ENCODE measurements around the gene B3GAT1.

B3GAT1 gene

GRCh38 chr11:134339756-134340155 lies 72.3 kb downstream of the B3GAT1 start:
- Histone ChIP-seq H3K36me3 (ENCODE audit: control insufficient read depth in 4 of 4, insufficient read depth in 4 of 4, low read length in 3 of 4) (no peaks in the 10 kb centered on the region), H3K27ac (ENCODE audit: insufficient read depth in 1 of 2, low read depth in 1 of 2, low read length in 2 of 2, poor library complexity in 1 of 2, severe bottlenecking in 2 of 2) (no peak overlapping the region), H3K4me1 (ENCODE audit: control extremely low read depth in 1 of 4, control insufficient read depth in 4 of 4, insufficient read depth in 4 of 4, low read length in 3 of 4) (no peaks in the 10 kb centered on the region), H3K9me3 (ENCODE audit: control extremely low read depth in 1 of 5, control insufficient read depth in 4 of 5, insufficient read depth in 2 of 5, low read depth in 1 of 5, low read length in 4 of 5) (no peaks in the 10 kb centered on the region), H3K27me3 (replicated peaks in 2 of 5; ENCODE audit: control insufficient read depth in 4 of 5, insufficient read depth in 5 of 5, low read length in 4 of 5) (peaks cover 0 to 6% (median 0%) of the 10 kb centered on the region in 5 experiments), H3K4me3 (ENCODE audit: control insufficient read depth in 1 of 7, extremely low read depth in 1 of 7, insufficient read depth in 4 of 7, low read depth in 2 of 7, low read length in 6 of 7) (no peak overlapping the region)
- WGBS (ENCODE audit: insufficient coverage): 100% methylated on average over 3 of the region's 4 CpGs
- no peak for DNase-seq
- POLR2A ChIA-PET: no interaction called here
- CTCF ChIA-PET: no interaction called here

GRCh38 chr11:134338654-134339053 lies 73.4 kb downstream of the B3GAT1 start:
- Histone ChIP-seq H3K4me3 (ENCODE audit: control insufficient read depth in 1 of 7, extremely low read depth in 1 of 7, insufficient read depth in 4 of 7, low read depth in 2 of 7, low read length in 6 of 7) (no peak overlapping the region), H3K27ac (ENCODE audit: insufficient read depth in 1 of 2, low read depth in 1 of 2, low read length in 2 of 2, poor library complexity in 1 of 2, severe bottlenecking in 2 of 2) (no peak overlapping the region), H3K36me3 (ENCODE audit: control insufficient read depth in 4 of 4, insufficient read depth in 4 of 4, low read length in 3 of 4) (no peaks in the 10 kb centered on the region), H3K4me1 (ENCODE audit: control extremely low read depth in 1 of 4, control insufficient read depth in 4 of 4, insufficient read depth in 4 of 4, low read length in 3 of 4) (no peaks in the 10 kb centered on the region), H3K27me3 (replicated peaks in 2 of 5; ENCODE audit: control insufficient read depth in 4 of 5, insufficient read depth in 5 of 5, low read length in 4 of 5) (peaks cover 0 to 13% (median 0%) of the 10 kb centered on the region in 5 experiments), H3K9me3 (ENCODE audit: control extremely low read depth in 1 of 5, control insufficient read depth in 4 of 5, insufficient read depth in 2 of 5, low read depth in 1 of 5, low read length in 4 of 5) (no peaks in the 10 kb centered on the region)
- DNase-seq: no peak
- 100% methylated on average over 4 of the region's 7 CpGs for WGBS (ENCODE audit: insufficient coverage)
- CTCF ChIA-PET: no interaction called here
- POLR2A ChIA-PET: no interaction called here

GRCh38 chr11:134338068-134338467 lies 74.0 kb downstream of the B3GAT1 start:
- Histone ChIP-seq H3K4me1 (ENCODE audit: control extremely low read depth in 1 of 4, control insufficient read depth in 4 of 4, insufficient read depth in 4 of 4, low read length in 3 of 4) (no peaks in the 10 kb centered on the region), H3K27ac (ENCODE audit: insufficient read depth in 1 of 2, low read depth in 1 of 2, low read length in 2 of 2, poor library complexity in 1 of 2, severe bottlenecking in 2 of 2) (no peak overlapping the region), H3K27me3 (replicated peaks in 2 of 5; ENCODE audit: control insufficient read depth in 4 of 5, insufficient read depth in 5 of 5, low read length in 4 of 5) (peaks cover 0 to 17% (median 3%) of the 10 kb centered on the region in 5 experiments), H3K4me3 (ENCODE audit: control insufficient read depth in 1 of 7, extremely low read depth in 1 of 7, insufficient read depth in 4 of 7, low read depth in 2 of 7, low read length in 6 of 7) (no peak overlapping the region), H3K36me3 (ENCODE audit: control insufficient read depth in 4 of 4, insufficient read depth in 4 of 4, low read length in 3 of 4) (no peaks in the 10 kb centered on the region), H3K9me3 (ENCODE audit: control extremely low read depth in 1 of 5, control insufficient read depth in 4 of 5, insufficient read depth in 2 of 5, low read depth in 1 of 5, low read length in 4 of 5) (no peaks in the 10 kb centered on the region)
- CTCF ChIA-PET: interaction anchor here (0.9 kb wide), 1 partner anchor 170 kb away, joined by 3 read pairs; no protein-coding TSS in a partner anchor
- POLR2A ChIA-PET: no interaction called here
- 91% methylated on average over 15 of the region's 15 CpGs for WGBS (ENCODE audit: insufficient coverage)
- no peak for DNase-seq

GRCh38 chr11:134337051-134337450 lies 75.0 kb downstream of the B3GAT1 start:
- Histone ChIP-seq H3K36me3 (ENCODE audit: control insufficient read depth in 4 of 4, insufficient read depth in 4 of 4, low read length in 3 of 4) (no peaks in the 10 kb centered on the region), H3K4me3 (ENCODE audit: control insufficient read depth in 1 of 7, extremely low read depth in 1 of 7, insufficient read depth in 4 of 7, low read depth in 2 of 7, low read length in 6 of 7) (no peak overlapping the region), H3K9me3 (ENCODE audit: control extremely low read depth in 1 of 5, control insufficient read depth in 4 of 5, insufficient read depth in 2 of 5, low read depth in 1 of 5, low read length in 4 of 5) (no peaks in the 10 kb centered on the region), H3K4me1 (ENCODE audit: control extremely low read depth in 1 of 4, control insufficient read depth in 4 of 4, insufficient read depth in 4 of 4, low read length in 3 of 4) (peaks cover 0 to 6% (median 4%) of the 10 kb centered on the region in 4 experiments), H3K27me3 (replicated peaks in 2 of 5; ENCODE audit: control insufficient read depth in 4 of 5, insufficient read depth in 5 of 5, low read length in 4 of 5) (peaks cover 0 to 24% (median 11%) of the 10 kb centered on the region in 5 experiments), H3K27ac (ENCODE audit: insufficient read depth in 1 of 2, low read depth in 1 of 2, low read length in 2 of 2, poor library complexity in 1 of 2, severe bottlenecking in 2 of 2) (no peak overlapping the region)
- 95% methylated on average over 4 of the region's 4 CpGs for WGBS (ENCODE audit: insufficient coverage)
- no peak for DNase-seq
- ChIA-PET POLR2A (no interaction called here), CTCF (no interaction called here)

GRCh38 chr11:134334796-134335571 lies 77.1 kb downstream of the B3GAT1 start:
- CTCF ChIA-PET: interaction anchor here (0.6 kb wide), 1 partner anchor 109 kb away, joined by 3 read pairs; no protein-coding TSS in a partner anchor
- Histone ChIP-seq H3K4me3 (ENCODE audit: control insufficient read depth in 1 of 7, extremely low read depth in 1 of 7, insufficient read depth in 4 of 7, low read depth in 2 of 7, low read length in 6 of 7) (no peak overlapping the region), H3K4me1 (ENCODE audit: control extremely low read depth in 1 of 4, control insufficient read depth in 4 of 4, insufficient read depth in 4 of 4, low read length in 3 of 4) (peaks cover 3 to 18% (median 11%) of the 10 kb centered on the region in 4 experiments), H3K36me3 (ENCODE audit: control insufficient read depth in 4 of 4, insufficient read depth in 4 of 4, low read length in 3 of 4) (no peaks in the 10 kb centered on the region), H3K27me3 (replicated peaks in 2 of 5; ENCODE audit: control insufficient read depth in 4 of 5, insufficient read depth in 5 of 5, low read length in 4 of 5) (peaks cover 8 to 35% (median 25%) of the 10 kb centered on the region in 5 experiments), H3K9me3 (ENCODE audit: control extremely low read depth in 1 of 5, control insufficient read depth in 4 of 5, insufficient read depth in 2 of 5, low read depth in 1 of 5, low read length in 4 of 5) (no peaks in the 10 kb centered on the region), H3K27ac (ENCODE audit: insufficient read depth in 1 of 2, low read depth in 1 of 2, low read length in 2 of 2, poor library complexity in 1 of 2, severe bottlenecking in 2 of 2) (no peak overlapping the region)
- no peak for DNase-seq
- 97% methylated on average over 7 of the region's 10 CpGs for WGBS (ENCODE audit: insufficient coverage)
- POLR2A ChIA-PET: no interaction called here

GRCh38 chr11:134333946-134334345 lies 78.1 kb downstream of the B3GAT1 start:
- 100% methylated on average over 3 of the region's 3 CpGs for WGBS (ENCODE audit: insufficient coverage)
- peaks cover 0 to 2% (median 0%) of the 10 kb centered on the region in 5 experiments for H3K9me3 ChIP-seq (ENCODE audit: control extremely low read depth in 1 of 5, control insufficient read depth in 4 of 5, insufficient read depth in 2 of 5, low read depth in 1 of 5, low read length in 4 of 5)
- H3K27ac ChIP-seq (ENCODE audit: insufficient read depth in 1 of 2, low read depth in 1 of 2, low read length in 2 of 2, poor library complexity in 1 of 2, severe bottlenecking in 2 of 2): no peak overlapping the region
- H3K4me1 ChIP-seq (ENCODE audit: control extremely low read depth in 1 of 4, control insufficient read depth in 4 of 4, insufficient read depth in 4 of 4, low read length in 3 of 4): peaks cover 3 to 18% (median 11%) of the 10 kb centered on the region in 4 experiments
- H3K27me3 ChIP-seq (replicated peaks in 2 of 5; ENCODE audit: control insufficient read depth in 4 of 5, insufficient read depth in 5 of 5, low read length in 4 of 5): peaks cover 8 to 39% (median 30%) of the 10 kb centered on the region in 5 experiments
- ChIA-PET CTCF (no interaction called here), POLR2A (no interaction called here)
- DNase-seq: no peak
- H3K4me3 ChIP-seq (ENCODE audit: control insufficient read depth in 1 of 7, extremely low read depth in 1 of 7, insufficient read depth in 4 of 7, low read depth in 2 of 7, low read length in 6 of 7): no peak overlapping the region
- H3K36me3 ChIP-seq (ENCODE audit: control insufficient read depth in 4 of 4, insufficient read depth in 4 of 4, low read length in 3 of 4): no peaks in the 10 kb centered on the region

- Histone ChIP-seq H3K9me3 (ENCODE audit: control extremely low read depth in 1 of 5, control insufficient read depth in 4 of 5, insufficient read depth in 2 of 5, low read depth in 1 of 5, low read length in 4 of 5) (peaks cover 0 to 2% (median 0%) of the 10 kb centered on the region in 5 experiments), H3K27ac (ENCODE audit: insufficient read depth in 1 of 2, low read depth in 1 of 2, low read length in 2 of 2, poor library complexity in 1 of 2, severe bottlenecking in 2 of 2) (no peak overlapping the region), H3K27me3 (replicated peaks in 2 of 5; ENCODE audit: control insufficient read depth in 4 of 5, insufficient read depth in 5 of 5, low read length in 4 of 5) (peaks cover 8 to 42% (median 32%) of the 10 kb centered on the region in 5 experiments), H3K4me3 (ENCODE audit: control insufficient read depth in 1 of 7, extremely low read depth in 1 of 7, insufficient read depth in 4 of 7, low read depth in 2 of 7, low read length in 6 of 7) (no peak overlapping the region), H3K36me3 (ENCODE audit: control insufficient read depth in 4 of 4, insufficient read depth in 4 of 4, low read length in 3 of 4) (no peaks in the 10 kb centered on the region), H3K4me1 (ENCODE audit: control extremely low read depth in 1 of 4, control insufficient read depth in 4 of 4, insufficient read depth in 4 of 4, low read length in 3 of 4) (peaks cover 3 to 18% (median 11%) of the 10 kb centered on the region in 4 experiments)
- DNase-seq: no peak
- WGBS (ENCODE audit: insufficient coverage): 98% methylated on average over 7 of the region's 7 CpGs
- ChIA-PET CTCF (no interaction called here), POLR2A (no interaction called here)
Observed at GRCh38 chr11:134333312-134333711, 78.7 kb downstream of the B3GAT1 start.
